SK-N-SH treated with all-trans-retinoic acid at 6 μM for 48 hours (cell line): ENCODE data around the gene TMPRSS11A.
A peak's percentile ranks its signal among the peaks of the same experiment; 100 is the strongest.

ENCODE experiments used
- ATAC-seq: fragments of 200-7000 bp; cut with Tn5 transposase; 3 replicates; pipeline ENCODE4 v1.9.1; 2020; ENCODE audit warnings: mild to moderate bottlenecking, moderate library complexity
- BACH2 ChIP-seq: fragments of 250-450 bp; sonication (Bioruptor Pico); IDR thresholded peaks from 2 replicates; pipeline ENCODE4 v1.9.0; 2021; ENCODE audit warnings: mild to moderate bottlenecking, borderline replicate concordance
- CSDC2 ChIP-seq: fragments of 250-450 bp; sonication (Bioruptor Pico); IDR thresholded peaks from 2 replicates; pipeline ENCODE4 v1.5.0; 2020; ENCODE audit warnings: mild to moderate bottlenecking, moderate library complexity
- ESRRG ChIP-seq: fragments of 250-450 bp; sonication (Bioruptor Pico); IDR thresholded peaks from 2 replicates; pipeline ENCODE4 v1.6.1; 2021; ENCODE audit warnings: mild to moderate bottlenecking
- GLIS3 ChIP-seq: fragments of 250-450 bp; sonication (Bioruptor Pico); IDR thresholded peaks from 2 replicates; pipeline ENCODE4 v1.5.0; 2020; ENCODE audit warnings: mild to moderate bottlenecking, moderate library complexity
- ISL1 ChIP-seq: fragments of 250-450 bp; sonication (Bioruptor Pico); IDR thresholded peaks from 2 replicates; pipeline ENCODE4 v2.1.2; 2022; ENCODE audit warnings: mild to moderate bottlenecking, moderate library complexity
- OSR1 ChIP-seq: fragments of 250-450 bp; sonication (Bioruptor Pico); IDR thresholded peaks from 2 replicates; pipeline ENCODE4 v1.8.0; 2022; ENCODE audit warnings: moderate library complexity, mild to moderate bottlenecking, inconsistent platforms
- PPARA ChIP-seq: fragments of 250-450 bp; sonication (Bioruptor Pico); IDR thresholded peaks from 2 replicates; pipeline ENCODE4 v1.5.0; 2020; ENCODE audit warnings: mild to moderate bottlenecking, borderline replicate concordance
- RARB ChIP-seq: fragments of 250-450 bp; sonication (Bioruptor Pico); IDR thresholded peaks from 2 replicates; pipeline ENCODE4 v1.8.0; 2021; ENCODE audit warnings: mild to moderate bottlenecking, moderate library complexity
- SNAI2 ChIP-seq: fragments of 250-450 bp; sonication (Bioruptor Pico); IDR thresholded peaks from 2 replicates; pipeline ENCODE4 v1.5.0; 2020; ENCODE audit warnings: mild to moderate bottlenecking, moderate library complexity
- TCF4 ChIP-seq: fragments of 250-450 bp; sonication (Bioruptor Pico); IDR thresholded peaks from 2 replicates; pipeline ENCODE4 v1.8.0; 2021; ENCODE audit warnings: mild to moderate bottlenecking, moderate library complexity, borderline replicate concordance
- TOX ChIP-seq: fragments of 250-450 bp; sonication (Bioruptor Pico); IDR thresholded peaks from 2 replicates; pipeline ENCODE4 v1.8.0; 2021; ENCODE audit warnings: mild to moderate bottlenecking, moderate library complexity, borderline replicate concordance
- ZC3H10 ChIP-seq: fragments of 250-450 bp; sonication (Bioruptor Pico); IDR thresholded peaks from 2 replicates; pipeline ENCODE4 v1.5.1; 2021; ENCODE audit warnings: mild to moderate bottlenecking, moderate library complexity
- ZFP3 ChIP-seq: fragments of 250-450 bp; sonication (Bioruptor Pico); IDR thresholded peaks from 2 replicates; pipeline ENCODE4 v1.5.0; 2020; ENCODE audit warnings: mild to moderate bottlenecking, moderate library complexity
- ZFP30 ChIP-seq: fragments of 450-650 bp; formaldehyde crosslinking; IDR thresholded peaks from 2 replicates; pipeline ENCODE4 v1.5.0; 2022; ENCODE audit warnings: mild to moderate bottlenecking, moderate library complexity
- ZNF565 ChIP-seq: fragments of 450-650 bp; formaldehyde crosslinking; conservative IDR thresholded peaks from 2 replicates; pipeline ENCODE4 v1.5.0; 2020; ENCODE audit warnings: low read depth, mild to moderate bottlenecking, moderate library complexity
- ZNF70 ChIP-seq: fragments of 450-650 bp; formaldehyde crosslinking; IDR thresholded peaks from 2 replicates; pipeline ENCODE4 v1.5.0; 2020; ENCODE audit warnings: mild to moderate bottlenecking, moderate library complexity
- ZNF8 ChIP-seq: fragments of 450-650 bp; formaldehyde crosslinking; IDR thresholded peaks from 2 replicates; pipeline ENCODE4 v1.5.0; 2020; ENCODE audit warnings: mild to moderate bottlenecking, moderate library complexity
- TF ChIP-seq, protein P1 (sequence below): fragments of 250-450 bp; sonication (Bioruptor Pico); IDR thresholded peaks from 2 replicates; pipeline ENCODE4 v1.8.0; 2020; ENCODE audit warnings: mild to moderate bottlenecking, moderate library complexity, borderline replicate concordance
- TF ChIP-seq, protein P2 (sequence below): fragments of 250-450 bp; sonication (Bioruptor Pico); IDR thresholded peaks from 2 replicates; pipeline ENCODE4 v1.5.1; 2020; ENCODE audit warnings: low read depth, mild to moderate bottlenecking, moderate library complexity
- TF ChIP-seq, protein P3 (sequence below): fragments of 250-450 bp; sonication (Bioruptor Pico); IDR thresholded peaks from 2 replicates; pipeline ENCODE4 v1.5.0; 2020; ENCODE audit warnings: mild to moderate bottlenecking, moderate library complexity

Gene TMPRSS11A

DNA sequence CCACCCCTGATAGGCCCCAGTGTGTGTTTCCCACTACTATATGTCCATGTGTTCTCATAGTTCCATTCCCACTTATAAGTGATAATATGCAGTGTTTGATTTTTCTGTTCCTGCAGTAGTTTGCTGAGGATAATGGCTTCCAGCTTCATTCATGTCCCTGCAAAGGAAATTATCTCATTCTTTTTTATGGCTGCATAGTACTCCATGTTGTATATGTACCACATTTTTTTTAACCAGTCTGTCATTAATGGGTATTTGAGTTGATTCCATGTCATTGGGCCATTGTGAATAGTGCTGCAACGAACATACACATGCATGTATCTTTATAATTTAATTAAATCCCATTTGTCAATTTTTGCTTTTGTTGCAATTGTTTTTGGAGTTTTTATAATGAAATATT, 10.3 kb upstream of the TMPRSS11A start:
- no peak for ATAC-seq
- TF ChIP-seq ZNF8 (CRISPR knock-in tag) (peak; percentile 85), ISL1 (no peak), ESRRG (no peak)

DNA sequence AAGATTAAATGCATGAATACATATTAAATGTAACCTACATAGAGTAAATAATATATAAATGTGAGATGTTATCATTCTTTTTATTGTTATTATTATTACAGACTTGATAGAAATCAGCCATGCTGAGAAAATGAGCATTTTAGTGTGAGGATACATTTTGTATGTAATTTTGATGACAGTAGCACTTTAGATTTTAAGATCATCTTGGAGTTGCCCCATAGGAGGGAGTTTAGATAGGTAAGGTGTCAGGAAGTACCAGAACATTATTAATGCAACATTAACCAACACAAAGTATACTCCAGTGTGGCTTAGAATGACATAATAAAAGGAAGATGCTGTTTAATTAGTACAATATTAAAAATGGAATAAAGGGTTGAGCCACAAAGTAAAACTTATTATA, 8.4 kb downstream of the TMPRSS11A start:
- TF ChIP-seq, protein P1, sequence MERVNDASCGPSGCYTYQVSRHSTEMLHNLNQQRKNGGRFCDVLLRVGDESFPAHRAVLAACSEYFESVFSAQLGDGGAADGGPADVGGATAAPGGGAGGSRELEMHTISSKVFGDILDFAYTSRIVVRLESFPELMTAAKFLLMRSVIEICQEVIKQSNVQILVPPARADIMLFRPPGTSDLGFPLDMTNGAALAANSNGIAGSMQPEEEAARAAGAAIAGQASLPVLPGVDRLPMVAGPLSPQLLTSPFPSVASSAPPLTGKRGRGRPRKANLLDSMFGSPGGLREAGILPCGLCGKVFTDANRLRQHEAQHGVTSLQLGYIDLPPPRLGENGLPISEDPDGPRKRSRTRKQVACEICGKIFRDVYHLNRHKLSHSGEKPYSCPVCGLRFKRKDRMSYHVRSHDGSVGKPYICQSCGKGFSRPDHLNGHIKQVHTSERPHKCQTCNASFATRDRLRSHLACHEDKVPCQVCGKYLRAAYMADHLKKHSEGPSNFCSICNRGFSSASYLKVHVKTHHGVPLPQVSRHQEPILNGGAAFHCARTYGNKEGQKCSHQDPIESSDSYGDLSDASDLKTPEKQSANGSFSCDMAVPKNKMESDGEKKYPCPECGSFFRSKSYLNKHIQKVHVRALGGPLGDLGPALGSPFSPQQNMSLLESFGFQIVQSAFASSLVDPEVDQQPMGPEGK (CRISPR knock-in tag): no peak
- no peak for TF ChIP-seq ZNF565 (CRISPR knock-in tag)
- TF ChIP-seq ZNF70 (CRISPR knock-in tag): no peak
- no peak for TF ChIP-seq OSR1 (CRISPR knock-in tag)
- no peak for TF ChIP-seq BACH2
- TF ChIP-seq GLIS3 (CRISPR knock-in tag): no peak
- TF ChIP-seq ZFP30 (CRISPR knock-in tag): no peak
- TF ChIP-seq ISL1: no peak
- TF ChIP-seq, protein P2, sequence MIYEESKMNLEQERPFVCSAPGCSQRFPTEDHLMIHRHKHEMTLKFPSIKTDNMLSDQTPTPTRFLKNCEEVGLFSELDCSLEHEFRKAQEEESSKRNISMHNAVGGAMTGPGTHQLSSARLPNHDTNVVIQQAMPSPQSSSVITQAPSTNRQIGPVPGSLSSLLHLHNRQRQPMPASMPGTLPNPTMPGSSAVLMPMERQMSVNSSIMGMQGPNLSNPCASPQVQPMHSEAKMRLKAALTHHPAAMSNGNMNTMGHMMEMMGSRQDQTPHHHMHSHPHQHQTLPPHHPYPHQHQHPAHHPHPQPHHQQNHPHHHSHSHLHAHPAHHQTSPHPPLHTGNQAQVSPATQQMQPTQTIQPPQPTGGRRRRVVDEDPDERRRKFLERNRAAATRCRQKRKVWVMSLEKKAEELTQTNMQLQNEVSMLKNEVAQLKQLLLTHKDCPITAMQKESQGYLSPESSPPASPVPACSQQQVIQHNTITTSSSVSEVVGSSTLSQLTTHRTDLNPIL: no peak
- TF ChIP-seq ZFP3 (CRISPR knock-in tag): no peak
- ATAC-seq: no peak

DNA sequence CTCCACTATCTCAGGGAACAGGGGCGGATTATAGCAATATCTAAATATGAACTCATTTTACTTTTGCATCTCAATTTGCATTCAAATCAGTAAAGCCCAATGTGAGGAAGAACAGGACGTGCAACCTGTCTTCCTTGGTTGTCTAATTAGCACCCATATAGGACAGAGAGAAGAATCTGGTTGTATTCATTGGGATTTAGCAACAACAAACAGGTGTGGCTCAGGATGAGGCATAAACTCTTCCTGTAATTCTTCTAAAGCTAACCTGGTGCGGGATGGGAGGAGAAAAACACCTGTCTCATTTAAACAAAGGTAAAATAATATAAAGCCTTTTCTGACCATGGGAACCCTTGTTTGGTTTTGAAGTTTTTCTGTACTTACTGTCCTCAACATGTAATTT, 22.2 kb downstream of the TMPRSS11A start:
- no peak for ATAC-seq

More for the DNA sequence above, 22.2 kb downstream of the TMPRSS11A start:
- TF ChIP-seq ZFP30 (CRISPR knock-in tag) (no peak), GLIS3 (CRISPR knock-in tag) (no peak), ISL1 (no peak), ZFP3 (CRISPR knock-in tag) (no peak), ZNF8 (CRISPR knock-in tag) (no peak), PPARA (CRISPR knock-in tag) (no peak), ZNF565 (CRISPR knock-in tag) (no peak), TOX (CRISPR knock-in tag) (no peak), SNAI2 (CRISPR knock-in tag) (no peak), ZNF70 (CRISPR knock-in tag) (no peak), RARB (CRISPR knock-in tag) (no peak), TCF4 (CRISPR knock-in tag) (no peak), ESRRG (no peak), CSDC2 (CRISPR knock-in tag) (no peak), ZC3H10 (no peak), BACH2 (no peak), OSR1 (CRISPR knock-in tag) (no peak)
- TF ChIP-seq, protein P3, sequence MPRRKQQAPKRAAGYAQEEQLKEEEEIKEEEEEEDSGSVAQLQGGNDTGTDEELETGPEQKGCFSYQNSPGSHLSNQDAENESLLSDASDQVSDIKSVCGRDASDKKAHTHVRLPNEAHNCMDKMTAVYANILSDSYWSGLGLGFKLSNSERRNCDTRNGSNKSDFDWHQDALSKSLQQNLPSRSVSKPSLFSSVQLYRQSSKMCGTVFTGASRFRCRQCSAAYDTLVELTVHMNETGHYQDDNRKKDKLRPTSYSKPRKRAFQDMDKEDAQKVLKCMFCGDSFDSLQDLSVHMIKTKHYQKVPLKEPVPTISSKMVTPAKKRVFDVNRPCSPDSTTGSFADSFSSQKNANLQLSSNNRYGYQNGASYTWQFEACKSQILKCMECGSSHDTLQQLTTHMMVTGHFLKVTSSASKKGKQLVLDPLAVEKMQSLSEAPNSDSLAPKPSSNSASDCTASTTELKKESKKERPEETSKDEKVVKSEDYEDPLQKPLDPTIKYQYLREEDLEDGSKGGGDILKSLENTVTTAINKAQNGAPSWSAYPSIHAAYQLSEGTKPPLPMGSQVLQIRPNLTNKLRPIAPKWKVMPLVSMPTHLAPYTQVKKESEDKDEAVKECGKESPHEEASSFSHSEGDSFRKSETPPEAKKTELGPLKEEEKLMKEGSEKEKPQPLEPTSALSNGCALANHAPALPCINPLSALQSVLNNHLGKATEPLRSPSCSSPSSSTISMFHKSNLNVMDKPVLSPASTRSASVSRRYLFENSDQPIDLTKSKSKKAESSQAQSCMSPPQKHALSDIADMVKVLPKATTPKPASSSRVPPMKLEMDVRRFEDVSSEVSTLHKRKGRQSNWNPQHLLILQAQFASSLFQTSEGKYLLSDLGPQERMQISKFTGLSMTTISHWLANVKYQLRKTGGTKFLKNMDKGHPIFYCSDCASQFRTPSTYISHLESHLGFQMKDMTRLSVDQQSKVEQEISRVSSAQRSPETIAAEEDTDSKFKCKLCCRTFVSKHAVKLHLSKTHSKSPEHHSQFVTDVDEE (CRISPR knock-in tag): no peak
- TF ChIP-seq, protein P2: no peak
- TF ChIP-seq, protein P1 (CRISPR knock-in tag): no peak
